SK-N-MC (cell line): ENCODE measurements around the gene TPRN.
"Not testable (repeated sequence)": the region's sequence is repeated elsewhere in the genome, so short reads cannot be mapped to it uniquely, and the experiment has no call there.

ENCODE experiments used
- DNase-seq: peaks from one replicate; pipeline ENCODE4 v3.0.0-alpha.2; 2011; ENCODE audit warnings: low read depth, low spot score
- H3K27ac ChIP-seq: fragments of 200-600 bp; sonication (generic); 2 replicates; pipeline ENCODE4 v1.5.1; 2016; ENCODE audit warnings: mixed run types
- H3K36me3 ChIP-seq: fragments of 200-600 bp; sonication (generic); 2 replicates; pipeline ENCODE4 v1.6.1; 2017; ENCODE audit warnings: antibody characterized with exemption, low read length, mixed read lengths; ENCODE audit not compliant: insufficient read depth
- H3K4me3 ChIP-seq: fragments of 200-600 bp; sonication (generic); 2 replicates; pipeline ENCODE4 v1.5.1; 2016
- H3K9ac ChIP-seq: fragments of 200-600 bp; sonication (generic); 2 replicates; pipeline ENCODE4 v1.8.0; 2017; ENCODE audit warnings: mixed run types, mixed read lengths; ENCODE audit not compliant: insufficient read length
- H3K9me3 ChIP-seq: fragments of 200-600 bp; sonication (generic); 2 replicates; pipeline ENCODE4 v1.6.1; 2017; ENCODE audit warnings: low read depth, mild to moderate bottlenecking, antibody characterized with exemption, low read length, moderate library complexity, mixed read lengths
- EZH2 ChIP-seq: fragments of 200-600 bp; sonication (generic); IDR thresholded peaks from one replicate; pipeline ENCODE4 v1.6.1; 2017; ENCODE audit warnings: antibody characterized with exemption
- FOXP2 ChIP-seq: optimal IDR thresholded peaks from 2 replicates; pipeline ENCODE3; 2011; ENCODE audit warnings: mild to moderate bottlenecking, moderate library complexity; ENCODE audit not compliant: insufficient read depth; ENCODE audit errors: extremely low read length, control extremely low read depth
- POLR2AphosphoS5 ChIP-seq: IDR thresholded peaks from 2 replicates; pipeline ENCODE4 v1.6.1; 2012; ENCODE audit warnings: mild to moderate bottlenecking, low read depth, low read length, borderline replicate concordance

The TPRN gene

DNA sequence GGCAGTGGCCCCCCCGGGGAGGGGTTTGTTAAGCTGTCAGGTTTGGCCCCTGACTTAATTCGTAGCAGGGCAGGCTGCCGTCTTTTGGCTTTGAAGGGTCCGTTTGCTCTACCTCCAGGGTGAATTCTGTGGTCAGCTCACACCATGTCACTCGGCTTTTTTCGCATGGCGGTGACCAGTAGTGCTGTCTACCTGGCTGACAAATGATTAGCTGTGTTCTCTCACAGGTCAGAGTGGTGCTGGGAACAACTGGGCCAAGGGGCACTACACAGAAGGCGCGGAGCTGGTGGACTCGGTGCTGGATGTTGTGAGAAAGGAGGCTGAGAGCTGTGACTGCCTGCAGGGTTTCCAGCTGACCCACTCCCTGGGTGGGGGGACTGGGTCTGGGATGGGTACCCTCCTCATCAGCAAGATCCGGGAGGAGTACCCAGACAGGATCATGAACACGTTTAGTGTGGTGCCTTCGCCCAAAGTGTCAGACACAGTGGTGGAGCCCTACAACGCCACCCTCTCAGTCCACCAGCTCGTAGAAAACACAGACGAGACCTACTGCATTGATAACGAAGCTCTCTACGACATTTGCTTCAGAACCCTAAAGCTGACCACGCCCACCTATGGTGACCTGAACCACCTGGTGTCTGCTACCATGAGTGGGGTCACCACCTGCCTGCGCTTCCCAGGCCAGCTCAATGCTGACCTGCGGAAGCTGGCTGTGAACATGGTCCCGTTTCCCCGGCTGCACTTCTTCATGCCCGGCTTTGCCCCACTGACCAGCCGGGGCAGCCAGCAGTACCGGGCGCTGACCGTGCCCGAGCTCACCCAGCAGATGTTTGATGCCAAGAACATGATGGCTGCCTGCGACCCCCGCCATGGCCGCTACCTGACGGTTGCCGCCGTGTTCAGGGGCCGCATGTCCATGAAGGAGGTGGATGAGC lies 42.0 kb upstream of the TPRN start:
- no peak for DNase-seq
- TF ChIP-seq POLR2AphosphoS5 (no peak; the same call in 1 of the 2 replicates), FOXP2 (no peak), EZH2 (no peak)

DNA sequence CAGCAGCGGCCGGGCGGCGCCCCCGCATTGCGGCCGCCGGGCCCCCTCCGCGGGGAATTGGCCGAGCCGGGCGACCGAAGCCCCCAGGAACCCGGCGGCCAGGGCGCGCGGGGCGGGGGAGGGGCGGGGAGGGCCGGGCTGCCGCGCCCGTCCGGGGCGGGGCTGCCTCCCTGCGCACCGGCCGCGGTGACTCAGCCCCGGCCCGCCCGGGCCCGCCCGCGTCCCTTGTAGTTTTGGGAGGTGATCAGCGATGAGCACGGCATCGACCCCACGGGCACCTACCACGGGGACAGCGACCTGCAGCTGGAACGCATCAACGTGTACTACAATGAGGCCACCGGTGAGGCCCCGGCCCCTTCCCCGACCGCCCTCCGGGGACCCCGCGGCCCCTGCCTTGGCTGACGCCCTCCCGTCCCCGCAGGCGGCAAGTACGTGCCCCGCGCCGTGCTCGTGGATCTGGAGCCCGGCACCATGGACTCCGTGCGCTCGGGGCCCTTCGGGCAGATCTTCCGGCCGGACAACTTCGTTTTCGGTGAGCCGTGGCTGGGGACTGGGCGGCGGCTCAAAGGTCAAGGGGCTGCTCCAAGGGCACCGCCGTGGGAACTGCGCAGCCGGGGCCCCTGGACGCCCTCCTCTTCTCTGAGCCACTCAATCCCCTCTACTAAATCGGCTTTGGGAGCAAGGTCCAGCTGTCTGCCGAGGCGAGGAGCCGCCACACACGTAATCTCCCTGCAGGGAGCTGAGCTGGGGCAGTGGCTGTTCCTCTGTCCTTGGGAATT lies 41.1 kb upstream of the TPRN start:
- Histone ChIP-seq H3K27ac (no peak overlapping the region), H3K9me3 (no peaks in the 10 kb centered on the region), H3K4me3 (peak overlapping the region; percentile 90), H3K9ac (peak overlapping the region; percentile 91), H3K36me3 (peaks cover 21% of the 10 kb centered on the region)
- no peak for TF ChIP-seq EZH2
- TF ChIP-seq POLR2AphosphoS5, result no peak
- TF ChIP-seq FOXP2, result no peak
- no peak for DNase-seq

More for the DNA sequence above, 42.0 kb upstream of the TPRN start:
- no peak overlapping the region for H3K27ac ChIP-seq
- peak overlapping the region; percentile 90 for H3K4me3 ChIP-seq
- peaks cover 21% of the 10 kb centered on the region for H3K36me3 ChIP-seq
- peak overlapping the region; percentile 91 for H3K9ac ChIP-seq
- no peaks in the 10 kb centered on the region for H3K9me3 ChIP-seq

DNA sequence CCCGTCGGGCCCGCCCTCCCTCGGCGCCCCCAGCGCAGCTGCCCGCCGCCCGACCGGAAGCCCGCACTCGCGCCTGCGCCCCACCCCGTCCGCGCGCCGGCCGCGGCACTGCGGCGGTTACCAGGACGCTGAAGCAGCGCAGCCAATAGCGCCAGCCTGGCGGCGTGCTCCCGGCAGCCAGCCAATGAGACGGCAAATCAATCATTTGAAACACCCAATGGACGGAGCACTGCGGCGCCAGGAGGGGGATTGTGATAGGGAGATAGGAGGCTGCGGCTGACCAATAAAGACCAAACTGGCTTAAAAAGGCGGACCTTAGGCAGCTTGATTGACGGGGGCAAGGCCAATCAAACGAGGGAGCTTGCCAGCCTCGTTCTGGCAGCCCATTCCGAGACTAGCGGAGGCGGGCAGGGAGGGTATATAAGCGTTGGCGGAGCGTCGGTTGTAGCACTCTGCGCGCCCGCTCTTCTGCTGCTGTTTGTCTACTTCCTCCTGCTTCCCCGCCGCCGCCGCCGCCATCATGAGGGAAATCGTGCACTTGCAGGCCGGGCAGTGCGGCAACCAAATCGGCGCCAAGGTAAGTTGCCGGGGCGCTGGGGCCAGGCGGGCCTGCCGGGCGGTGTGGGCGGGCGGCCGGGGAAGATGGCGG lies 40.4 kb upstream of the TPRN start, which contains the start of gene TUBB4B:
TUBB4B (plus strand) TSS at position 447 of the 649 bp plus-strand sequence; CDS start at position 521, 74 bp downstream.
- Histone ChIP-seq H3K36me3 (peaks cover 21% of the 10 kb centered on the region), H3K4me3 (peak within 1 kb of the TSS; percentile 90), H3K9ac (peak within 1 kb of the TSS; percentile 91), H3K9me3 (no peaks in the 10 kb centered on the region), H3K27ac (peak within 1 kb of the TSS; percentile 85)
- DNase-seq, result peak; percentile 100
- TF ChIP-seq FOXP2 (peak; percentile 66), POLR2AphosphoS5 (peak; percentile 100), EZH2 (no peak)

DNA sequence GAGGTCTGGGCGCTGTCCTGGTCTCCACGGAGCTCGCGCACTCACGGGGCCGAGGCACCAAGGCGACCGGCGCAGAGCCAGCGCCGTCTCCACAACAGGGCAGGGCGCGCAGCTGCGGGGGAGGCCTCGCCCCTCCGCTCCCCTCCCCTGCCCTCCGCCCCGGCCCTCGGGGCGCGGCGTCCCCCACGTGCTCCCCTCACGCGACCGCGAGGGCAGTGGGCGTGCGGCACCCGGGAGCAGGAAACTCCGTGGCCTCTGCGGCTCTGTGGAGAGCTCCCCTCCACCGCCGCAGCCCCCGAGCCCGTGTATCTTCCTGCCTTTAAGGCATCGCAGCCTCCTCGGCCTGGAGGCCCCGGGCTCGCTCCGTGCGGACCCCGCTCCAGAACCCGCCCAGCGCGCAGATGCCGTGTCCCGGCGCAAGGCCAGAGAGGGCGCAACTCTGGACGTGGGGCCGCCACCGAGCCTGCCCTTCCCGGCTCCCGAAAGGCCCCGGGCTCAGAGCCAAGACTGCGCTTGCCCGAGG lies 39.8 kb upstream of the TPRN start:
- TF ChIP-seq EZH2 (no peak), POLR2AphosphoS5 (peak; percentile 38; the same call in 1 of the 2 replicates)
- Histone ChIP-seq H3K36me3 (peaks cover 21% of the 10 kb centered on the region), H3K9me3 (no peaks in the 10 kb centered on the region), H3K4me3 (peak overlapping the region; percentile 80), H3K27ac (peak overlapping the region; percentile 85), H3K9ac (peak overlapping the region; percentile 88)
- DNase-seq, result no peak

DNA sequence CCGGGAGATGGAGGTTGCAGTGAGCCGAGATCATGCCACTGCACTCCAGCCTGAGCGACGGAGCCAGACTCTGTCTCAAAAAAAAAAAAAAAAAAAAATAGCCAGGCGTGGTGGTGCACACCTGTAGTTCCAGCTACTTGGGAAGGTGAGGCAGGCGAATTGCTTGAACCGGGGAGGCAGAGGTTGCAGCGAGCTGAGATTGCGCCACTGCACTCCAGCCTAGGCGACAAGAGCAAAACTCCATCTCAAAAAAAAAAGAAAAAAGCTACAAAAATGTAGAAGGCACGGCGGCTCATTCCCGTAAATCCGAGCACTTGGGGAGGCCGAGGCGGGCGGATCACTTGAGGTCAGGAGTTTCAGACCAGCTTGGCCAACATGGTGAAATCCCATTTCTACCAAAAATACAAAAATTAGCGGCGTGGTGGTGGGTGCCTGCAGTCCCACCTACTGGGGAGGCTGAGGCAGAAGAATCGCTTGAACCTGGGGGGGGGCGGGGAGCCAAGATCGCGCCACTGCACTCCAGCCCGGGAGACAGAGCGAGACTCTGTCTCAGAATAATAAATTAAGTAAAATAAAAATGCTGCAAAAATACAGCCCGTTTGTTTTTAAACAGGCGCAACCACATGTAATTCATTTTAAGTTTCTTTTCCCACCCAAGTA lies 39.1 kb upstream of the TPRN start:
- Histone ChIP-seq H3K9ac (peak overlapping the region; percentile 88), H3K4me3 (peak overlapping the region; percentile 80), H3K27ac (peak overlapping the region; percentile 85), H3K36me3 (peaks cover 21% of the 10 kb centered on the region)
- H3K9me3 ChIP-seq, DNase-seq: not testable (repeated sequence)

DNA sequence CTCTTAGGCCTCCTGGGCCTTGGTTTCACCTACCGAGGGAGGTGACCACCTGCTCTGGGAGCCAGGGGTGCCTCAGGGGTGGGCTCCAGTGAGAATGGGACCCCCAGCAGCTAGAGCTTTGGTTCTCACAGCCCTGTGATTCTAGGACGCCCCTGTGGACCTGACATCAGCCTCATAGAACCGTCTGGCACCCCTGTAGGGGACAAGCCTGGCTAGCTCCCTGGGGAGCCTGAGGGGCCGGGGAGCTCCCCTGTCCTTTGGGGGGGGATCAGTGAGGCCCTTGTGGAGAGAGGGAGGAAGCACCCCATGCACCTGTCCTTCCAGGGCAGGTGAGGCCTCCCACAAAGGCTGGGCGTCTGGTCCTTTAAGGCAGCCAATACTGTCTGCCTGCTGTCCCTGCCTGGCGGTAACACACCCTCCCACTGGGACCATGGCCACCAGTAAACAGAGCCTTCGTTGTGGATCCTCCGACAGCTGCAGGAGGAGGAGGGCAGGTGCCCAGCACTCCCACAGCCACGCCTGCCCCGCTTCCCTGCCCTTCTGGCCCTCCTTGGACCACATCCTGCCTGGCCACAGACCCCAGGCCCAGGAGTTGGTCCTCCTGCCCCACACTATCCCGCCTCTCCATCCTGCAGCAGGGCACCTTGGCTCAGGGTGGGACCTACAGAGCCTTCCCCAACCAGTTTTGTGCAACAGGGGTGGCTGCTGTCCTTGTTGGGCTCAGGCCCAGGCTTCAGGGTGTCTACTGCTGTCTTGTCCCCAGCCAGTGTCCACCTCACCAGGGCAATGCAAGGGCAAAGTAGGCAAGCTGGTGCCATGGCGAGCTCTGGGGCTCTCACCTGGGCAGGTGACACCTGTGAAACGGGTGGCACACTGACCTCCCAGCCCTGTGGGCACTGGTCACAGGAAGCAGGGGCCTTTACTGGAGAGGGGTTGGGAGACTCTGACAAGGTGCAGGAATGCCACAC lies 37.5 kb upstream of the TPRN start:
- TF ChIP-seq POLR2AphosphoS5 (no peak), FOXP2 (no peak), EZH2 (no peak)
- H3K9ac ChIP-seq, result no peak overlapping the region
- no peaks in the 10 kb centered on the region for H3K9me3 ChIP-seq
- H3K4me3 ChIP-seq, result no peak overlapping the region
- DNase-seq, result no peak
- H3K36me3 ChIP-seq, result peaks cover 14% of the 10 kb centered on the region
- no peak overlapping the region for H3K27ac ChIP-seq

DNA sequence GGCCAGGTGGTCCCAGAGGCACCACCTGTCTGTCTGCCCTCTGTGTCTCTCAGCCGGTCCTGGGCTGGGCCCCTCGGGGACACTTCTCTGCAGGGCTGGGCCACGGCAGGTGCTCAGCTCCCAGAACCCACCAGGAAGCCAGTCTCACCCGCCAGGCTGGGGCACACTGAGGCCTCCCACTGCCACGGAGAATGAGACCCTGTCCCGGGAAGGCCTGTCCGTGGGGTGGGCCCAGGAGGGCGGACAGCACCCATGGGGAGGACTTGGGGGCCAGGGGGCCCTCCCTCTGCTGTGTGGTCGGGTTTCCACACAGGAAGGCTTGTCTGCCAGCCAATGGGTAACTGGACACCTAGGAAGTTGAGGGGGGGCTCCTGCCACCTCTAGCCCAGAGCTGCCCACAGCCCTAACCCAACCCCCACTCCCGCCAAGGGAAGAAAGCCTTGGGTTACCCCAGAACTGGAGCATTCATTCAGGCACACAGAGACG lies 36.4 kb upstream of the TPRN start:
- no peak for DNase-seq
- Histone ChIP-seq H3K36me3 (peaks cover 3% of the 10 kb centered on the region), H3K9me3 (no peaks in the 10 kb centered on the region), H3K4me3 (peak overlapping the region; percentile 31), H3K27ac (no peak overlapping the region), H3K9ac (no peak overlapping the region)
- TF ChIP-seq POLR2AphosphoS5 (no peak), FOXP2 (no peak), EZH2 (no peak)
